ENCODE measurements around the gene ZNF791.

DNA sequence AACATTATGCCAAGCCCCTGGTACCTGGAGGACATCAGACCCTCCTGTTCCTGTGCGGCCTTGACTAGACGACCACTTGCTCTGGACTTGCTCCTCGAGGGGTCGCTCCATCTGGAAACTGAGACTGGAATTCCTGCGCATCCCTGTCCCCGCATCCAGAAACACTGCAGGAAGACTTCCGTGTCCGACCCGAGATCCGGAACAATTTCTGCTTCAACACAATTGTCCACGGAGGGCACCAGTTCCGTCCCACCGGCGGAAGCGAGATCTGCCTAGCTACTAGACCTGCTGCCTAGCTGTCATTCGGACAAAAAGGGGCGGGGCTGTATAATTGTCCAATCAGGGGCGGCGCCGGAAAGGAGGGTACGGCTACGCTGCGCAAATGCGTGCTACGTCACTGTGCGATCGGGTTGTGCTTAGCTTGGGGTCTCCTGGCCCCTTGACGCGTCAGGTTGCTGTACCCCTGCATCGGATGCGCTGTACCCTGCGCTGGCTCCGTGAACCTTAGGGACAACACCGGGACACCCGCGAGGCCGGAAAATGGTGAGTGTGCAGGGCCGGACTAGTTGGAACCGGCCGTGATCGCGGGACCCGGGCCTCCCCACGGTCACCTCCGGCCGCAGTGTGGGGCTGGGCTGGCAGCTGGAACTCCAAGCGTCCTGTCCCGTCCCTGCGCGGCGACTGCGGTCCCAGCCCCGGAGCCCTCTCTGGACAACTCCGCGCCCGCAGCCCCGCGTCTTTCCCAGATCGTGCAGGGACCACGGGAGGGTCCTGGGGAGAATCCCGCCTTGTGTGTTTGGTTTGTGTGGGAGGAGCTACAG, at the start of gene ZNF791, which contains the start of gene ZNF490:
- TF ChIP-seq, protein P1, sequence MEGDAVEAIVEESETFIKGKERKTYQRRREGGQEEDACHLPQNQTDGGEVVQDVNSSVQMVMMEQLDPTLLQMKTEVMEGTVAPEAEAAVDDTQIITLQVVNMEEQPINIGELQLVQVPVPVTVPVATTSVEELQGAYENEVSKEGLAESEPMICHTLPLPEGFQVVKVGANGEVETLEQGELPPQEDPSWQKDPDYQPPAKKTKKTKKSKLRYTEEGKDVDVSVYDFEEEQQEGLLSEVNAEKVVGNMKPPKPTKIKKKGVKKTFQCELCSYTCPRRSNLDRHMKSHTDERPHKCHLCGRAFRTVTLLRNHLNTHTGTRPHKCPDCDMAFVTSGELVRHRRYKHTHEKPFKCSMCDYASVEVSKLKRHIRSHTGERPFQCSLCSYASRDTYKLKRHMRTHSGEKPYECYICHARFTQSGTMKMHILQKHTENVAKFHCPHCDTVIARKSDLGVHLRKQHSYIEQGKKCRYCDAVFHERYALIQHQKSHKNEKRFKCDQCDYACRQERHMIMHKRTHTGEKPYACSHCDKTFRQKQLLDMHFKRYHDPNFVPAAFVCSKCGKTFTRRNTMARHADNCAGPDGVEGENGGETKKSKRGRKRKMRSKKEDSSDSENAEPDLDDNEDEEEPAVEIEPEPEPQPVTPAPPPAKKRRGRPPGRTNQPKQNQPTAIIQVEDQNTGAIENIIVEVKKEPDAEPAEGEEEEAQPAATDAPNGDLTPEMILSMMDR (optimal IDR thresholded peaks at IDR 0.05 in 1 of 3, IDR thresholded peaks at IDR 0.05 in 1 of 3, conservative IDR thresholded peaks at IDR 0.05 in 1 of 3; ENCODE audit: extremely low read depth in 1 of 3, insufficient read depth in 2 of 3, low read length in 3 of 3), result peak; percentile 5 to 10 (median 10)
- TF ChIP-seq EZH2 (IDR thresholded peaks at IDR 0.05; ENCODE audit: low read length), result no peak
